NCI-H2171 (cell line): ENCODE results near the gene GMCL2.

Source experiments
- DNase-seq: peaks from one replicate; lab custom pipeline; 2025; lab: John Stamatoyannopoulos, UW

GMCL2 gene

GRCh38 chr5:178137991-178138390 lies 49.2 kb downstream of the GMCL2 start:
- no peak for DNase-seq

GRCh38 chr5:178136990-178137389 lies 50.2 kb downstream of the GMCL2 start:
- DNase-seq = no peak
